Subcutaneous adipose tissue (tissue), 4 donors: ENCODE results near the gene NR1D1. TPM values are rescaled to one million over a fixed set of nuclear protein-coding genes. Genes with fewer than 3 reads are reported as not detected.

Experiments used
- total RNA-seq, 4 donors: library from RNA; depleted of rRNA; stranded (reverse); fragments of >200 nt; gene quantifications; one replicate each; pipeline ENCODE4 v1.1.0, GENCODE V29; 2016
- TF ChIP-seq, protein P1 (sequence below): fragments of 450-650 bp; IDR thresholded peaks from one replicate; pipeline ENCODE4 v1.5.1; 2016; ENCODE audit warnings: low read depth, mild to moderate bottlenecking, control low read depth, antibody characterized with exemption, moderate library complexity

Gene NR1D1
- total RNA-seq, 4 donors from 2014 or later, result 4.2 to 16.0 (median 12.7) TPM

DNA sequence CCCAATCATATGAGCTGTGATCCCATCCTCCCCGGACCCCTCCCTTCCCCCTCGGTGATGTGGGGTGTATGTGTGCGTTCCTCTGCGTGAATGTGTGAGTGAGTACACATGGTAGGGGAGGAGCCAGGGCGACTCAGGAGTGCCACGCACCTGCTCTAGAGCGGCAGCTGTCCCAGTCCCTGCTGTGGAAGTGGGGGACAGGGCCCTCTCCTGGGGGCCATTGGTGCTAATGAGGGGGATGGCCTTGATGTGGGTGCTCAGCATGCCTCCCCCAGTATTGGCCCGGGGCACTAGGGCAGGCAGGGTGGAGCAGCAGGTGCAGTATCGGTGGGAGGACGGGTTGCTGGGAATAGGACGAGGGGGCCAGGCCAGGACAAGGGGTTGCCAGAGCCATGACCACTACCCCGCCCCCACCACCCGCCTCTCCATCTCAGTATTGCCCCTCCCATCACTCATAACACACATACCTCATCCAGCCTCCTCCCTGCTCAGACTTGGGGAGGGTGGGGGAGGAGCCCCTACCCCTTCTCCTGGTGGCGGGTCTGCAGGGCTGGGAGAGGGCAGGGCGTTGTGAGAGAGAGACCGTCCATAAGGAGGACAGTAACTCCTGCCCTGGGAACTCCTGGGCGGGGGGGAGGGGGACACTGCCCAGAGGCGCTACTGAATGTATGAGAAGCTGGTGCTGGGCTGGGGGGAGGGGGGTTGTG lies 8.5 kb downstream of the NR1D1 start:
- TF ChIP-seq, protein P1, sequence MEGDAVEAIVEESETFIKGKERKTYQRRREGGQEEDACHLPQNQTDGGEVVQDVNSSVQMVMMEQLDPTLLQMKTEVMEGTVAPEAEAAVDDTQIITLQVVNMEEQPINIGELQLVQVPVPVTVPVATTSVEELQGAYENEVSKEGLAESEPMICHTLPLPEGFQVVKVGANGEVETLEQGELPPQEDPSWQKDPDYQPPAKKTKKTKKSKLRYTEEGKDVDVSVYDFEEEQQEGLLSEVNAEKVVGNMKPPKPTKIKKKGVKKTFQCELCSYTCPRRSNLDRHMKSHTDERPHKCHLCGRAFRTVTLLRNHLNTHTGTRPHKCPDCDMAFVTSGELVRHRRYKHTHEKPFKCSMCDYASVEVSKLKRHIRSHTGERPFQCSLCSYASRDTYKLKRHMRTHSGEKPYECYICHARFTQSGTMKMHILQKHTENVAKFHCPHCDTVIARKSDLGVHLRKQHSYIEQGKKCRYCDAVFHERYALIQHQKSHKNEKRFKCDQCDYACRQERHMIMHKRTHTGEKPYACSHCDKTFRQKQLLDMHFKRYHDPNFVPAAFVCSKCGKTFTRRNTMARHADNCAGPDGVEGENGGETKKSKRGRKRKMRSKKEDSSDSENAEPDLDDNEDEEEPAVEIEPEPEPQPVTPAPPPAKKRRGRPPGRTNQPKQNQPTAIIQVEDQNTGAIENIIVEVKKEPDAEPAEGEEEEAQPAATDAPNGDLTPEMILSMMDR, result no peak

DNA sequence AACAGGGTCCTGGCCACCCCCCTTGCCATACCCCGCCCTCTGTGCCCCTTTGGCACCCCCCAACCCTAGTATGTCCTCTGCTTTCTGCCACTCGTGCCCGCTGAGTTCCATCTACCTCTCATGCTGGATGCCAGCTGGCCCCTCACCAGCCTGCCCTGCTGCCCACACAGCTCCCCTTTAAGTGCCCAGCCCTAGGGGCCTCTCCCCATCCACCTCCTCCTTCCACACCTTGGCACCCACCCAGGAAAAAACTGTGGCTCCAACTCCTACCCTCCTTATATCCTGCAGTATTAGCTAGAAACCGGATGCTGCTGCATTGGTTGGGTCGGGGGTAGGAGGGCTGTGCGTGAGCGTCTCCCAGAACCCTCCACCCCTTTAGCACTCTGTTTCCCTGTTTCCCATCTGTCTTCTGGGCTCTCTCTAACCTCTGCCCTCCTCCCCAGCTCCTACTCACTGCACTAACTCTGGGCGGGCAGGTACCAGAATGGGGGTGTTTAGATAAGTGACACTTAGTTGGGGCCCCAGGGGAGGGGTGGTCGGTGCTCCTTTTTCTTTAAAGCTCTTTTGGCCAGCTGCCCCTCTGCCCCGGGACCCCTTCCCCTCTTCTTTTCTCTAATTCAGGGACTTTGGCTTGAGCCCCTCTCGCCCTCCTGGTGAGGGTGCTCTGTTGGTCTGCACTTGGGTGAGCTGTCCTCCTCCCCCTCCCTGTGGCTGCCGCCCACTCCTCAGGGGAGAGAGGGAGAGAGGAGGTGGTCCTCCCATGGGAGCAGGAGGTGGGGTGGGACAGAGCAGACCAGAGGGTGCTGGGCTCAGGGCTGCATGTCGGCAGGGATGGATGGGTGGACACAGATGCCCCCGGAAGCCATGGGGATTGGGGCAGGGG lies 9.9 kb downstream of the NR1D1 start:
- TF ChIP-seq, protein P1, result no peak

DNA sequence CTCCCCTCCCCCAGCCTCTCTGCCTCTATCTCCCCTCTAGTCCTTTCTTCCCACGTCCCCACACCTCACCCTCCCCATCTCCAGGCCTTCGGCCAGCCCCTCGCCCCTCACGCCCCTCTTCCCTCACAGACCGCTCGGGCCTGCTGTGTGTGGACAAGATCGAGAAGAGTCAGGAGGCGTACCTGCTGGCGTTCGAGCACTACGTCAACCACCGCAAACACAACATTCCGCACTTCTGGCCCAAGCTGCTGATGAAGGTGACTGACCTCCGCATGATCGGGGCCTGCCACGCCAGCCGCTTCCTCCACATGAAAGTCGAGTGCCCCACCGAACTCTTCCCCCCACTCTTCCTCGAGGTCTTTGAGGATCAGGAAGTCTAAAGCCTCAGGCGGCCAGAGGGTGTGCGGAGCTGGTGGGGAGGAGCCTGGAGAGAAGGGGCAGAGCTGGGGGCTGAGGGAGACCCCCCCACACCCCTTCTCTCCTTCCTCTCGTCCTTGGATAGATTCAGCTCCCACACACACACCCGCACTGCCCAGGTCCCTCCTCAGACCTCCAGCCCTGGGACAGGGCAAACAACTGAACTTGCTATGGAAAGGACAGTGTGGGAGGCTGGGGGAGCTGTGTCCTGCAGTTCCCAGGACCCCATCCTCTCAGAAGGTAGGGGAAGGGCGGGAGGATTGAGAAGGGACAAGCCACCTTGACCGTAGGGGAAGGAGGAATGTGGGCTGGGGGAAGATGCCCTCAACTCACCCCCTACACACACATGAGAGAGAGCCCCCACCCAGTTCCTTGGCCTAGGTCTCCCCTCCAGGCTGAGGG lies 11.1 kb downstream of the NR1D1 start:
- TF ChIP-seq, protein P1, result no peak

DNA sequence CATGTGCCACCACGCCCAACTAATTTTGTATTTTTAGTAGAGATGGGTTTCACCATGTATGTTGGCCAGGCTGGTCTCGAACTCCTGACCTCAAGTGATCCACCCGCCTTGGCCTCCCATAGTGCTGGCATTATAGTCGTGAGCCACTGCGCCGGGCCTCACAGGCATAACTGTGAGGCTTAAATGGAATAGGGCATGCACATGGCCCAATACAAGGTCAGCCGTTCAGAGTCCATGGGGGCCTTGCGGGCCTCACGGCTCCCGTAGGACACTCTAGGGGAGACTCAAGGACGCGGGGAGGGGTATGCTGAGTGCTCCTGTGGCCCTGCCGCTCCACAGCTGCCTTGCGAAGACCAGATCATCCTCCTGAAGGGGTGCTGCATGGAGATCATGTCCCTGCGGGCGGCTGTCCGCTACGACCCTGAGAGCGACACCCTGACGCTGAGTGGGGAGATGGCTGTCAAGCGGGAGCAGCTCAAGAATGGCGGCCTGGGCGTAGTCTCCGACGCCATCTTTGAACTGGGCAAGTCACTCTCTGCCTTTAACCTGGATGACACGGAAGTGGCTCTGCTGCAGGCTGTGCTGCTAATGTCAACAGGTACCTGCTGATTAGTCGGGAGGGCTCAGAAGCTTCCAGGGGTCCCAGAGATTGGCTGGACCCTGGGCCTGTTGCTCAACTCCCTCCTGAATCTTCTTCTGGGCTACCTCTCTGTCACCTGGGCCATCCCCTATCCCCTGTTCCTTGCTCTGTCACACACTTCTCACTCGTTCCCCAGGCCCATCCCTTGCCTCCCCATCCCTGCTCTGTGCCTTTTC lies 12.3 kb downstream of the NR1D1 start:
- TF ChIP-seq, protein P1, result no peak

DNA sequence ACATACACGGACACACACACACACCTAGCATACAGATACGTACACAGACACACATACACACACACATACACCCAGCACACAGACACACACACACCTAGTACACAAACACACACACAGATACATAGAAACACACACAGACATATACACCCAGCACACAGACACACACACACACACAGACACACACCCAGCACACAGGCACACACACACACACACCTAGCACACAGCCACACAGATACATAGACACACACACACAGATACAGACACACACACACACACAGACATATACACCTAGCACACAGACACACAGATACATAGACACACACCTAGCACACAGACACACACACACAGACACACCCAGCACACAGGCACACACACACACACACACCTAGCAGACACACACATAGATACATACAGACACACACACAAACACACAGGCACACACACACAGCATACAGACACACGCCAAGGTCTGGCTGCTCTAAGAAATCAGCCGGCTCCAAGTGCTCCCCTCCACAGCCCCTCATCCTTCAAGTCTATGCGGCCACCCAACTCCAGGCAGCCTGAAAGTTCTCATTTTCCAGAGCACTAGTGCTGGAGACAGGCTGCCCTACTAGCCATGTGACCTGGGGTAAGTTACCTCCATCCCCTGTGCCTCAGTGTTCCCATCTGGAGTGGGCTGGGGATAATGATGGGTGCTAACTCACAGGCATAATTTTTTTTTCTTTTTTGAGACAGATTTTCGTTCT lies 13.2 kb downstream of the NR1D1 start:
- TF ChIP-seq, protein P1, result no peak

DNA sequence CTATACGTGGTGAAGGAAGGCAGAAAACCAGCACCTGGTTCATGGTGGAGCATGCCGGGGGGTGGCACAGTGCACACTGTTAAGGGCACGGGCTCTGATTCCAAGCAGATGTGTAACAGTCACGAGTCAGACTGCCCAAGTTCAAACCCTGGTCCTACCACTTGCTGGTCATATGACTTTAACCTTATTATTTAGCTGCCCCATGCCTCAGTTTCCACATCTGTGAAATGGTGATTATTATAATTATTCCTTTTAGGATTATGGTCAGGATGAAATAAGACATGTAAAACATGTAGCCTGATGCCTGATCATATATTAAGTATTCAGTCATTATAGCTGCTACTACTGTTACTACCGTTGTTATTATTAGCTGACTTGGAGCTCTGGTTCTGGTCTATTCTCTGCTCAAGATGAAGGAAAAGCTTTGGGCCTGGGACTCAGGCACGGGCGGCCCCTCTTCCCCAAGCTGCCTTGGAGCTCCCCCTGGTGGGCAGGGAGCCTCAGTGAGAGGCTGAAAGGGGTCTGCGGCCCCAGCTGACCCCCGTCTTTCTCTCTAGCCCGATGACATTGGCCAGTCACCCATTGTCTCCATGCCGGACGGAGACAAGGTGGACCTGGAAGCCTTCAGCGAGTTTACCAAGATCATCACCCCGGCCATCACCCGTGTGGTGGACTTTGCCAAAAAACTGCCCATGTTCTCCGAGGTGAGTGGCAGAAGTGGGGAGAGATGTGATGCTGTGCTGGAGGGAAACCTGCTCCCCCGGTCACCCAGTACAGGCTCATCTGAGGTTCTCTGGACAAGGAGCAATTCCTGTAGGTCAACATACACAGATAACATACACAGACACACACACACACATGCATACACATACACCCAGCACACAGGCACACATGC lies 14.0 kb downstream of the NR1D1 start:
- TF ChIP-seq, protein P1, result no peak
